Fibroblast of the conjunctiva (primary cell): ENCODE results near the gene CCDC137.

Experiments
- DNase-seq: peaks from one replicate; pipeline ENCODE4 v3.0.0-alpha.2; 2010; ENCODE audit warnings: low read depth

The CCDC137 gene

DNA sequence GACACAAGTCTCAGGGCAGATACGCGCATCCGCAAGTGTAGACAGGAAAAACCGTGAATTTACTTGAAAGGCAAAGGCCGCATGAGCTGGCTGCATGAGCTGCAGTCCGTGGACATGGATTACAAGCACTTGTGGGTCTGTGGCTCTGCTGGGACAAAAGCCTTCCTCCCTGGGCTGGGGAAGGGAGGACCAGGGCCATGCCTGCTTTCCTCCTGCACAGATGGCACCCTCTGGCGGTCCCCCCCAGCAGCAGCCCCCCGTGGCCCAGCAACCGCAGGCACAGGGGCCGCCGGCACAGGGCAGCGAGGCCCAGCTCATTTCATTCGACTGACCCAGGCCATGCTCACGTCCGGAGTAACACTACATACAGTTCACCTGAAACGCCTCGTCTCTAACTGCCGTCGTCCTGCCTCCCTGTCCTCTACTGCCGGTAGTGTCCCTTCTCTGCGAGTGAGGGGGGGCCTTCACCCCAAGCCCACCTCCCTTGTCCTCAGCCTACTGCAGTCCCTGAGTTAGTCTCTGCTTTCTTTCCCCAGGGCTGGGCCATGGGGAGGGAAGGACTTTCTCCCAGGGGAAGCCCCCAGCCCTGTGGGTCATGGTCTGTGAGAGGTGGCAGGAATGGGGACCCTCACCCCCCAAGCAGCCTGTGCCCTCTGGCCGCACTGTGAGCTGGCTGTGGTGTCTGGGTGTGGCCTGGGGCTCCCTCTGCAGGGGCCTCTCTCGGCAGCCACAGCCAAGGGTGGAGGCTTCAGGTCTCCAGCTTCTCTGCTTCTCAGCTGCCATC is 34.9 kb downstream of the CCDC137 start:
- DNase-seq, result no peak

GRCh38 chr17:81702934-81703746 is 36.6 kb downstream of the CCDC137 start, which contains the start of gene MRPL12:
MRPL12 (plus strand) TSS chr17:81703367; CDS start chr17:81703502, 135 bp downstream.
- peak; percentile 81 for DNase-seq

GRCh38 chr17:81703747-81704654 is 37.5 kb downstream of the CCDC137 start:
- DNase-seq, result no peak

DNA sequence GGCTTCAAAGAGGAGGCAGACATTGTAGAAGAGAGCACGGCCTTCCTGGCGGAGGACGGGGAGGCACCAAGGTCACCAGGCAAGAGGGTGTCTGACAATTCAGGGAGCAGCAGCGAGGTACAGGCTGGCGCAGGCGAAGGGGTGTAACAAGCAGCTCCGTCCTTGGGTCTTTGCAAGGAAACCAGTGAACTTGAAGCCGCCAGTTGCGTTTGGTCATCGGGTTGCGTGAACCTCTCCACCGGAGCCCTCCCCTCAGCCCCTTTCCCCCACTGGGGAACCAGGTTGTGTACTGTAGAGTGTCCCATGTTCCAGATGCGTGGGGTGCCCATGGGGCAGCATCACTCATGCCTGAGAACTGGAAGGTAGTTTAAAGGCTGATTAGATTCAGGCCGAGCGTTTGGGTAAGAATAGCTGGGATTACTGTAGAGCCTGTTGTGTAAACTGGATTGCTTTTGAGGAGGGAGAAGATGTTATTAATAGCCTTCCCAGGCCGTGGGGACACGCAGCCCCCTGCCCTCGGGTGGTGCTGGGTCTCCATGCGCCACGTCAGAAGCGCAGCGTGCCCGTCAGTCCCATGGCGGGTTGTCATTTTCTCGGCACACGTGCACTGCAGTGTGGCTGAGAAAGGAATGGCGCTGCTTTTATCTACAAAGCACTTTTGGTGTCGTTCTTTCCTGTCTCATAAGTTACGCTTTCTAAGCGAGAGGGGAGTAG is 39.1 kb downstream of the CCDC137 start:
- DNase-seq, result no peak

DNA sequence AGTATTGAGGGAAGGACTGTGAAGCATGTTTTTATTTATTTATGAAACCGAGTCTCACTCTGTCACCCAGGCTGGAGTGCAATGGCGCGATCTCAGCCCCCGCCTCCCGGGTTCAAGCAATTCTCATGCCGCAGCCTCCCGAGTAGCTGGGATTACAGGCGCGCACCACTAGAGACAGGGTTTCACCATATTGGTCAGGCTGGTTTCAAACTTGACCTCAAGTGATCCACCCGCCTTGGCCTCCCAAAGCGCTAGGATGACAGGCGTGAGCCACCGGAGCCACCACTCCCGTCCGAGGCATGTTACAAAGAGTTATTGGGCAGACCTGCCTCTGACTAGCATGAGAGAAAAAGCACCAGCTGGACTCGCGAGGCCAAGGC is 39.7 kb downstream of the CCDC137 start:
- no peak for DNase-seq

GRCh38 chr17:81706757-81707624 is 40.5 kb downstream of the CCDC137 start:
- no peak for DNase-seq

- DNase-seq, result no peak
Measured at GRCh38 chr17:81707725-81708646, 41.4 kb downstream of the CCDC137 start.

- no peak for DNase-seq
Measured at GRCh38 chr17:81708739-81709185, 42.2 kb downstream of the CCDC137 start.

DNA sequence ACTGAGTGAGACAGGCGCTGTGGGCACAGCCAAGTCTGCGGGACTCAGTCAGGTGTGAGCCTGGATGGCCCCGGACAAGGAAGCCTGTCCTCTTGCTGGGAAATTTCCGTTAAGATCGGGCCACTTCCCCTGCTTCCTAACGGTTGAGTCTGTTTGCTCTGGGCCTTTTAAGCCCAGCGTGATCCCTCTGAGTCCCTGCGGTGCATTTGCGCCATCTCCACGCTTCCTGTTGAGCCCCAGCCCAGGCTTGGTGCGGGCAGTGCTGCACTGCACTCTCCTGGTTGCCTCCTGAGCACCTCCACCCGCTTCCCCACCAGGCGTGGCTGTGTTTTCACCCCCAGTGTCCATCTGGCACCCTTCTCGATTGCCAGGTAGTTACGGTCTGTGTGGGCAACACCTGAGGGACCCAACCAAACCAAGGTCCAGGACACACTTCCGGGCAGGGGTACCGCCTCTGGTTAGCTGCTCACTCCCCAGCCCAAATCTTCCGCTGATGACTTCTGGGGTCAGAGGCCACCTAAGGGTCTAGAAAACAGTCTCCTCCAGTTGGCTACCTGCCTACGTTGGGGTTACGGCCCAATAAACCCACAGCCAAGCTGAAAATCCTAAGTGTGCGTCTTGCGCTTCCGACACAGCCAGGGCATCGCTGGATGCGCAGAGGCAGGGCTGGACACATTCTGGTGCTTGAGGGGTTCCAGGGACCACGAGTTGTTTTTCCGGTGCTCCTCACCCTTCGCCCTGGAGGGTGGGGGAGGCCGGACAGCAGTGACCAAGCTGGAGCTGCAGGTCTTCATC is 44.2 kb downstream of the CCDC137 start:
- no peak for DNase-seq

GRCh38 chr17:81711814-81712467 is 45.4 kb downstream of the CCDC137 start, which contains the start of gene SLC25A10:
SLC25A10 (plus strand) TSS chr17:81712284; CDS start chr17:81712427, 143 bp downstream.
- peak; percentile 30 for DNase-seq

DNA sequence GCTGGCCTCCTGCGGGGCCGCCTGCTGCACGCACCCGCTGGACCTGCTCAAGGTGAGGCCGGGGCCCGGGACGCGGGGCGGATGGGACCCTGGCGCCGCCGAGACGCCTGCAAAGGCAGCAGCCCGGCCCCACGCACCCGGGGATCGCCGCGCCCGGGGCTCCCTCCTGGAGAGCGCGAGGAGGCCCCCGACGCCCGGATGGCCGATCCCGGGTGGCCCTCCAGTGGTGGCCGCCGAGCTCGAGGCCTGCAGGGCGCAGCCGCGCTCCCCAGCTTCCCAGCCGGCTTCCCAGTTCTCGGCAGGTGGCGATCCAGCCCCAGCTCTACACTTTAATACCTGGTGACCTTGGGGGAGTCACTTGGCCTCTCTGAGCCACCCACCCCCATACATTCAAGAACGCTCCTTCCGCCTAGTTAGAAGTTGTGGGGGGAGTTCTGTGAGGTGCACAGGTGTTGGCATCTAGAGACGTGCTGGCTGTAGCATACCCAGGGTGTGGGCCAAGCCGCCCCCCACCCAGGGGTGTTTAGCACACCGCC is 46.0 kb downstream of the CCDC137 start:
- no peak for DNase-seq

GRCh38 chr17:81713004-81713555 is 46.5 kb downstream of the CCDC137 start:
- DNase-seq, result no peak

DNA sequence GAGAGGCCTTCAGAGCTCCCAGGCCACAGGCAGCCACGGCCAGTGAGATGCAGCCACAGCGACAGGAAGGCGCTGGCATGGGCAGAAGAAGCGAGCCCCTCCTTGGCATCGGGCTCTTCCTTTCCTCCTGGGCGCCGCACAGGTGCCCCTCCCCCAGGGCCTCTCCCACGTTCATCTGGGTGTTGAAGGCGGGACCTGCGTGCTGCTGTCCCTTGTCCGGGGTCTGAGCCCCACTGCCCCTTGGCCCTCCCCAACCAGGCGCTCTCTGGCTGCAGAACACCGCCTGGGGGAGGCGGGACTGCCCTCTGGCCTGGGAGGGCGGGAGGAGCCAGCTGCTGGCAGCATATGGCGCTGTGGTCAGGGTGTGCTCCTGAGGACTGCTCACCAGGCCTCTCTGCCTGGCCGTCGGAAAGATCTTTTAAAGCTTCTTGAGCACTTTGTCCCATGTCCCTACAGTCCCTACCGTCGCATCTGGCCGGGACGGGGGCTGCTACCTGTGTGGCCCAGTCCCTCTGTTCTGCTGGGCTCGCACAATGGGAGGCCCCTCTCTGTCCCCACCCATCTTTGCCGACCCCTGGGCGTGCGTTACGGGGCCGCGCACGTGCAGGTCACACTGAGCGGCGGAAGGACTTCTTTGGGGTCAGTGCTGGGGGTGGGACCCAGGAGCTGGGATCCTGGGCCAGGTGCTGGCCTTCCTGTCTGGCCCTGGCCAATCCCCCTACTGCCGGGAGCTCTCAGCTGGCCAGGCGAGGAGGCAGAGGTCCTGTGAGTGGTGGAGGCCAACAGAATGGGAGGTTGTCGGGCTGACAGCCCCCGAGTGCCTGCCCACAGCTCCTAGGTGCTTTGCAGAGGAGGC is 47.2 kb downstream of the CCDC137 start:
- no peak for DNase-seq

- DNase-seq, result no peak
Measured at GRCh38 chr17:81714412-81715106, 48.0 kb downstream of the CCDC137 start.

- no peak for DNase-seq
Measured at GRCh38 chr17:81715107-81715871, 48.8 kb downstream of the CCDC137 start.
